Suppressor macrophage treated with lipopolysaccharide for 4 hours (primary cell): Measurements from ENCODE around the gene TSC2.

ENCODE experiments used
- DNase-seq: peaks from one replicate; pipeline ENCODE4 v3.0.0-alpha.2; 2020

Gene TSC2

GRCh38 chr16:2071454-2072202, 23.8 kb downstream of the TSC2 start:
- DNase-seq, result no peak

GRCh38 chr16:2072926-2073325, 25.1 kb downstream of the TSC2 start:
- DNase-seq, result no peak

- no peak for DNase-seq
Measured at GRCh38 chr16:2074071-2074470, 26.3 kb downstream of the TSC2 start.

GRCh38 chr16:2075631-2076030, 27.8 kb downstream of the TSC2 start:
- no peak for DNase-seq

- DNase-seq, result no peak
Measured at GRCh38 chr16:2076072-2076865, 28.5 kb downstream of the TSC2 start.

- no peak for DNase-seq
Measured at GRCh38 chr16:2077016-2077415, 29.2 kb downstream of the TSC2 start.

GRCh38 chr16:2077696-2078095, 29.9 kb downstream of the TSC2 start:
- no peak for DNase-seq

- no peak for DNase-seq
Measured at GRCh38 chr16:2078096-2078495, 30.3 kb downstream of the TSC2 start.

- DNase-seq, result no peak
Measured at GRCh38 chr16:2078691-2079090, 30.9 kb downstream of the TSC2 start.

- DNase-seq, result no peak
Measured at GRCh38 chr16:2079311-2079800, 31.6 kb downstream of the TSC2 start.

- DNase-seq, result no peak
Measured at GRCh38 chr16:2079991-2080390, 32.2 kb downstream of the TSC2 start.

GRCh38 chr16:2081201-2082084, 33.7 kb downstream of the TSC2 start:
- no peak for DNase-seq

GRCh38 chr16:2082171-2082982, 34.6 kb downstream of the TSC2 start:
- no peak for DNase-seq

- no peak for DNase-seq
Measured at GRCh38 chr16:2082983-2083364, 35.2 kb downstream of the TSC2 start.

- no peak for DNase-seq
Measured at GRCh38 chr16:2083409-2083808, 35.6 kb downstream of the TSC2 start.

- no peak for DNase-seq
Measured at GRCh38 chr16:2083876-2084780, 36.3 kb downstream of the TSC2 start.

GRCh38 chr16:2084895-2085625, 37.3 kb downstream of the TSC2 start:
- DNase-seq, result no peak

GRCh38 chr16:2085669-2086068, 37.9 kb downstream of the TSC2 start:
- no peak for DNase-seq

- no peak for DNase-seq
Measured at GRCh38 chr16:2086106-2086742, 38.4 kb downstream of the TSC2 start.
